Measurements from ENCODE around the gene POSTN. TPM values are rescaled to one million over a fixed set of nuclear protein-coding genes. Genes with fewer than 3 reads are reported as not detected.

Gene POSTN
- total RNA-seq, 1 donor from 2014 or later: 1,449 TPM

- H3K9me3 ChIP-seq (ENCODE audit: control insufficient read depth in 3 of 3, low read length in 3 of 3): peaks cover 0 to 4% (median 3%) of the 10 kb centered on the region in 3 donors
- no peaks in the 10 kb centered on the region for H3K27me3 ChIP-seq (ENCODE audit: control insufficient read depth in 3 of 3, insufficient read depth in 3 of 3, low read length in 3 of 3)
- H3K36me3 ChIP-seq (ENCODE audit: control insufficient read depth in 3 of 3, insufficient read depth in 3 of 3, low read length in 3 of 3): no peaks in the 10 kb centered on the region
- H3K9ac ChIP-seq (ENCODE audit: low read depth in 1 of 3, low read length in 3 of 3): no peak overlapping the region
- H3K27ac ChIP-seq (ENCODE audit: low read depth, low read length): no peak overlapping the region
- H3K4me3 ChIP-seq (ENCODE audit: low read length in 3 of 3): no peak overlapping the region
- H3K4me1 ChIP-seq (ENCODE audit: control insufficient read depth in 3 of 3, insufficient read depth in 3 of 3, low read length in 3 of 3): no peaks in the 10 kb centered on the region
Observed at GRCh38 chr13:37529751-37530385, 68.7 kb downstream of the POSTN start.

DNA sequence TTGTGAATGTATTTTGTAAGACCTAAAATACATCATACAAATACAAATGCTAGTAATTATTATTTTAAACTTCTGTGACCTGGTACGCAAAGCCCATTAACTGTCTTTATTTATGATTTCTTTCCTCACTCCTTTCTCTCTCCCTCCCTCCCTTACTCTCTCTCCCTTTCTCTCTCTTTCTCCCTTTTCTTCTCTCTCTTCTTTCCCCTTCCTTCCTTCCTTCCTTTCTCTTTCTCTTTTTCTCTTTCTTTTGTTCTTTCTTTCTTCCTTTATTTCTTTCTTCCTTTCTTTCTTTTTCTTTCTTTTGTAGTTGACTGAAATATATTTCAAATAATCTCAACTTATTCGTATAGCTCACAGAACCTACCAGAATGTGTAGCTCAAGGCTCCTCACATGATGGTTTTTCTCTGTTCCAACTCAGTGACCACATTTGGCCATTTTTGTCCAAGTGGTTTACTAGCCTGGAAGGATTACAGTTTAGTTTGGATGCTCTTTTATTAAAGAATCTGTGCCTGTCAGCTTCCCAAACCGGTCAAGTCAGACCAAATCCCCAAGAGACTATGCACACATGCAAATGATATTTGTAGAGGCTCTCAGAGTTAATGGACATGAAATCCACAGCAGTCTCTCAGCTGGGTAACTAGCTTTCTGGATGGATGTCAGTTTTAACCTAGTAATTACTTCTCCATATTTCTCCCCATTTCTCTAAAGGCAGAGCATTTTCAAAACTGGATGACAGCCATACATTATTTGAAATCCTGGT is 71.7 kb downstream of the POSTN start:
- Histone ChIP-seq H3K4me1 (ENCODE audit: control insufficient read depth in 3 of 3, insufficient read depth in 3 of 3, low read length in 3 of 3) (no peaks in the 10 kb centered on the region), H3K9ac (ENCODE audit: low read depth in 1 of 3, low read length in 3 of 3) (no peak overlapping the region), H3K4me3 (ENCODE audit: low read length in 3 of 3) (no peak overlapping the region), H3K27me3 (ENCODE audit: control insufficient read depth in 3 of 3, insufficient read depth in 3 of 3, low read length in 3 of 3) (no peaks in the 10 kb centered on the region), H3K9me3 (ENCODE audit: control insufficient read depth in 3 of 3, low read length in 3 of 3) (peaks cover 0 to 4% (median 3%) of the 10 kb centered on the region in 3 donors), H3K27ac (ENCODE audit: low read depth, low read length) (no peak overlapping the region), H3K36me3 (ENCODE audit: control insufficient read depth in 3 of 3, insufficient read depth in 3 of 3, low read length in 3 of 3) (no peaks in the 10 kb centered on the region)

GRCh38 chr13:37515226-37515625 is 83.3 kb downstream of the POSTN start:
- H3K4me1 ChIP-seq (ENCODE audit: control insufficient read depth in 3 of 3, insufficient read depth in 3 of 3, low read length in 3 of 3): no peaks in the 10 kb centered on the region
- no peak overlapping the region for H3K4me3 ChIP-seq (ENCODE audit: low read length in 3 of 3)
- H3K27ac ChIP-seq (ENCODE audit: low read depth, low read length): no peak overlapping the region
- no peaks in the 10 kb centered on the region for H3K27me3 ChIP-seq (ENCODE audit: control insufficient read depth in 3 of 3, insufficient read depth in 3 of 3, low read length in 3 of 3)
- no peak overlapping the region for H3K9ac ChIP-seq (ENCODE audit: low read depth in 1 of 3, low read length in 3 of 3)
- no peaks in the 10 kb centered on the region for H3K9me3 ChIP-seq (ENCODE audit: control insufficient read depth in 3 of 3, low read length in 3 of 3)
- no peaks in the 10 kb centered on the region for H3K36me3 ChIP-seq (ENCODE audit: control insufficient read depth in 3 of 3, insufficient read depth in 3 of 3, low read length in 3 of 3)
